GM23338 (cell line): ENCODE results near the gene CCR8. TPM values are rescaled to one million over a fixed set of nuclear protein-coding genes. Genes with fewer than 3 reads are reported as not detected.

Experiments
- ATAC-seq: fragments of 200-7000 bp; cut with Tn5 transposase; 3 replicates; pipeline ENCODE4 v1.9.1; 2020
- DNase-seq: peaks from one replicate; pipeline ENCODE4 v3.0.0-alpha.2; 2015; ENCODE audit warnings: low spot score
- H2AFZ ChIP-seq: fragments of 200-600 bp; sonication (generic); 2 replicates; pipeline ENCODE4 v1.8.0; 2016; ENCODE audit warnings: antibody characterized with exemption, mild to moderate bottlenecking, moderate library complexity
- H3F3A ChIP-seq: fragments of 200-600 bp; sonication (generic); replicated peaks from 2 replicates; pipeline ENCODE4 v1.8.0; 2017; ENCODE audit warnings: antibody characterized with exemption, mixed run types, low read depth
- H3K27ac ChIP-seq: fragments of 200-600 bp; sonication (generic); 2 replicates; pipeline ENCODE4 v1.6.1; 2016; ENCODE audit warnings: low read depth
- H3K27me3 ChIP-seq: fragments of 200-600 bp; sonication (generic); 2 replicates; pipeline ENCODE4 v1.8.0; 2016; ENCODE audit warnings: mild to moderate bottlenecking, mixed run types, moderate library complexity; ENCODE audit not compliant: insufficient read depth
- H3K36me3 ChIP-seq: fragments of 200-600 bp; sonication (generic); 2 replicates; pipeline ENCODE4 v1.8.0; 2016; ENCODE audit warnings: mild to moderate bottlenecking; ENCODE audit not compliant: insufficient read depth
- H3K4me1 ChIP-seq: fragments of 200-600 bp; sonication (generic); 2 replicates; pipeline ENCODE4 v1.8.0; 2016; ENCODE audit warnings: mild to moderate bottlenecking, moderate library complexity; ENCODE audit not compliant: insufficient read depth
- H3K4me2 ChIP-seq: fragments of 200-600 bp; sonication (generic); 2 replicates; pipeline ENCODE4 v1.7.1; 2017; ENCODE audit warnings: mixed run types
- H3K4me3 ChIP-seq: fragments of 200-600 bp; sonication (generic); 2 replicates; pipeline ENCODE4 v1.6.1; 2016; ENCODE audit warnings: mixed run types
- H3K79me2 ChIP-seq: fragments of 200-600 bp; sonication (generic); replicated peaks from 2 replicates; pipeline ENCODE4 v1.8.0; 2017; ENCODE audit warnings: mild to moderate bottlenecking; ENCODE audit not compliant: insufficient read depth
- H3K9me2 ChIP-seq: fragments of 200-600 bp; sonication (generic); 2 replicates; pipeline ENCODE4 v1.8.0; 2017; ENCODE audit not compliant: insufficient read depth
- H4K20me1 ChIP-seq: fragments of 200-600 bp; sonication (generic); replicated peaks from 2 replicates; pipeline ENCODE4 v1.8.0; 2017; ENCODE audit warnings: mild to moderate bottlenecking; ENCODE audit not compliant: insufficient read depth
- H3K27ac Mint-ChIP-seq: 2 replicates; pipeline ENCODE4 v1.8.0; 2020; ENCODE audit warnings: inconsistent platforms, mild to moderate bottlenecking, moderate library complexity, mixed read lengths
- H3K27me3 Mint-ChIP-seq: 3 replicates; pipeline ENCODE4 v1.8.0; 2022; ENCODE audit warnings: low read depth, mild to moderate bottlenecking, moderate library complexity, mixed read lengths, inconsistent platforms; ENCODE audit not compliant: insufficient read depth, poor library complexity
- H3K36me3 Mint-ChIP-seq: 3 replicates; pipeline ENCODE4 v1.8.0; 2021; ENCODE audit warnings: low read depth, mild to moderate bottlenecking, inconsistent platforms, moderate library complexity, mixed read lengths
- H3K4me1 Mint-ChIP-seq: 3 replicates; pipeline ENCODE4 v1.8.0; 2020; ENCODE audit warnings: mild to moderate bottlenecking, inconsistent platforms, mixed read lengths
- H3K4me3 Mint-ChIP-seq: 3 replicates; pipeline ENCODE4 v1.8.0; 2021; ENCODE audit warnings: moderate library complexity, mild to moderate bottlenecking, inconsistent platforms, mixed read lengths
- H3K9me3 Mint-ChIP-seq: 3 replicates; pipeline ENCODE4 v1.8.0; 2020; ENCODE audit warnings: moderate library complexity, mild to moderate bottlenecking, inconsistent platforms, mixed read lengths
- CREB1 ChIP-seq: fragments of 250-450 bp; sonication (Bioruptor Pico); IDR thresholded peaks from 2 replicates; pipeline ENCODE4 v1.5.0; 2020; ENCODE audit warnings: low read depth, mild to moderate bottlenecking, moderate library complexity
- ZNF462 ChIP-seq: fragments of 250-450 bp; sonication (Bioruptor Pico); IDR thresholded peaks from 2 replicates; pipeline ENCODE4 v1.5.0; 2020; ENCODE audit warnings: mild to moderate bottlenecking, moderate library complexity
- polyA plus RNA-seq: library from polyadenylated mRNA; unstranded; fragments of >200 nt; fragmentation: Nextera tagmentation; extraction: Ambion mirVana; gene quantifications from 2 replicates; pipeline ENCODE4 v1.2.1, GENCODE V29; 2016
- total RNA-seq: library from RNA; depleted of rRNA; stranded (reverse); fragments of >200 nt; shearing (Covaris generic); gene quantifications from 2 replicates; pipeline ENCODE4 v1.2.3, GENCODE V29; 2014

Gene CCR8
- total and polyA plus RNA-seq, 2 experiments from 2014 or later, result 0.55 TPM; not detected in 1

DNA sequence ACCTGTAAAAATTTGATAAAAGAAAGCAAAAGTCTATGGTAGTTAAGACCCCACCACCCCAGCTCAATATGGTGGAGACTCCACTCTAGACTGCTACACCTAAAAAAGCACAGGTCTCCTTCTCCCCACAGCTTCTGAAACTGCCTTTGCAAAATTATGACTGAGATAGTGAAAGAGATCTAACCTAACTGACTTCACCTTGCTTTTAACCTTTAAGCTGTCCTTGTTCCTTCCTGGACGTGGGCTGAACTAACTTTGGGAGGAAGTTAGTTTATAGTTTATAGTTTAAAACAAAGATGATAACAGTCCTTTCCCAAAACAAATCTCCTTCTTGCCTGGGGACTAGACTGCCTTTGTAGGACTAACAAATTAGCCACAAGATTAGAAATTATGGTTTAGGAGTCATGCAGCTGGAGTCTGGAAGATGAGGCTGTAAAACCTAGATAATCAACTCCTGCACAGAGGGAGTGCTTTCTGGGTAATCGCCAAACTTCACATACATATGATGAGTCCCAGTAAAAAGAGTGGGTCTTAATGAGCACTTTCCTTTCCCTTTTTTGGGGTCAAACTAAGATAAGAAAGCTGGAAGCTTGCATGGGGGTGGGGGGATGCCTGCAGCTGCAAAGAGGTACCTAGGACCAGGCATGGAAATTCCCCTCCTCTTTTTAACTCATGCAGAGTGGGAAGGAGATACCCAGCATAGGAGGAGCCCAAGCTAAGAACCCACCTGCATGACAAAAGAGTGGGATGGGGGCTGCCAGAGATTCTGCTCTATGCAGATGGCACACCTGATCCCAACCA is 17.5 kb downstream of the CCR8 start:
- Histone ChIP-seq H3K4me2 (peak overlapping the region; percentile 64; the same call in 1 of the 2 replicates), H2AFZ (peak overlapping the region; percentile 68)

More for the DNA sequence above, 17.5 kb downstream of the CCR8 start:
- no peaks in the 10 kb centered on the region for H3K36me3 Mint-ChIP-seq
- peaks cover 20% of the 10 kb centered on the region for H3K4me1 Mint-ChIP-seq
- peak; percentile 90 for ATAC-seq
- no peaks in the 10 kb centered on the region for H3K27me3 Mint-ChIP-seq
- no peaks in the 10 kb centered on the region for H4K20me1 ChIP-seq
- H3K9me3 Mint-ChIP-seq, result no peaks in the 10 kb centered on the region
- no peak overlapping the region for H3K4me3 Mint-ChIP-seq
- H3K4me3 ChIP-seq, result no peak overlapping the region
- peaks cover 3% of the 10 kb centered on the region; the same call in 1 of the 2 replicates for H3K9me2 ChIP-seq
- no peak for TF ChIP-seq CREB1 (CRISPR knock-in tag)
- peak; percentile 66; the same call in 1 of the 2 replicates for TF ChIP-seq ZNF462 (CRISPR knock-in tag)
- H3K27me3 ChIP-seq, result no peaks in the 10 kb centered on the region
- H3K27ac Mint-ChIP-seq, result no peak overlapping the region
- no peaks in the 10 kb centered on the region for H3K36me3 ChIP-seq
- H3K4me1 ChIP-seq, result peaks cover 15% of the 10 kb centered on the region
- H3K79me2 ChIP-seq, result no peaks in the 10 kb centered on the region
- no peaks in the 10 kb centered on the region for H3F3A ChIP-seq
- DNase-seq, result peak; percentile 28
- no peak overlapping the region for H3K27ac ChIP-seq
